NCI-H2227 treated with DMSO at 0.1 percent for 48 hours (cell line): ENCODE data around the gene DPP10.
"Not testable (repeated sequence)": the region's sequence is repeated elsewhere in the genome, so short reads cannot be mapped to it uniquely, and the experiment has no call there.

Experiments used
- DNase-seq: peaks from one replicate; lab custom pipeline; 2025; lab: John Stamatoyannopoulos, UW

Gene DPP10

DNA sequence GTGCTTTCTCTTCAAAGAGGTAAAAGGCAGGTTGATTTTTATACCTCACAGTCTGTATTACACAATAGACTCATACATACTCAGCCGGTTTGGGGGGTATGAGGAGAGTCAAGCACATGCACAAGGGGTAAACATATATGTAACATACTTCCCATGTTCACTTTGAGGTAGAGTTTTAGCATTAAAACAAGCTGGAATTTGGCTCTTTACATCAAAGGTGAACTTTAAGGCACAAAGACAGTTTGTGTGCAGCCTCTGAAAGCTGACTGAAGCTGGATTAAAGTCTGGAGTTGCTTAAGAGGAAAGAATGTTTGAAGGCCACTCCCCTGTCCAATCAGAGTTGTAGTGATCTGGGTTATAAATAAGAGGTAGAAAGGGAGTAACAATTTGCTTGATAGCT lies 282.0 kb downstream of the DPP10 start:
- DNase-seq, result no peak

DNA sequence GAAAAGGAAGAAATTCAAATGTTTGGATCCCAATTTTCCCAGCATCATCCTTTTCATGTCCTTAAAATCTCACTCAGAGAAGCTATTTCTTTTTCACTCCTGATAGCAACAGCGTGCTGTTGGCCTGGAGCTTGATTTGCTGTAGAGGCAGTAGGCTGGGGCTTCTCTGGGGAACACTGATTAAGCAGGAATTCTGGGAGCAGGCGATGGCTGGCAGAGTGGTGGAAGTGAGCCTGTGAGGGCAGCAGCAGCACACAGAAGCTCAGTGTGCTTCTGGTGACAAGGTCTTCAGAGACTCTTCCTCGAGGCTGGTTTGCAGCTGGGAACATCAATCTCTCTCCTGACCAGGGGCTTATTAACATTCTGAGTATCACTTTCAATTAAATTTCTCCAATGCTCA lies 284.6 kb downstream of the DPP10 start:
- no peak for DNase-seq

DNA sequence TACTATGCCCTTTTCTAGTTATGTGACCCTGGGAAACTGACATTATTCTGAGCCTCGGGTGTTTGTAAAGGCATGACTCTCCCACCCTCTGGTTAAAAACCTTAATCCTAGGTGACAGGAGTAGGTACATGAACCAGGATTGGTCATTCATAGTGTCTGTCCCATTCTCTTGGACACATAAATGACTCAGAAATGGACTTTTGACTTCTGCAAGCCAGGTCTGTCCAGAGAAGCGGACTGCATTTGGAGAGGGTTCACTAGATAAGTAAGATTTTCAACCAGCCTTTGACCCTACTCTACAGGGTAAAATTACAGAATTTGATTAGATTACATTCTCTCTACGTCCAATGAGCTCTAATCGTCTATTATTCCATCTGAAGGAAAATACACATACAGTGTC lies 285.9 kb downstream of the DPP10 start:
- DNase-seq, result no peak

DNA sequence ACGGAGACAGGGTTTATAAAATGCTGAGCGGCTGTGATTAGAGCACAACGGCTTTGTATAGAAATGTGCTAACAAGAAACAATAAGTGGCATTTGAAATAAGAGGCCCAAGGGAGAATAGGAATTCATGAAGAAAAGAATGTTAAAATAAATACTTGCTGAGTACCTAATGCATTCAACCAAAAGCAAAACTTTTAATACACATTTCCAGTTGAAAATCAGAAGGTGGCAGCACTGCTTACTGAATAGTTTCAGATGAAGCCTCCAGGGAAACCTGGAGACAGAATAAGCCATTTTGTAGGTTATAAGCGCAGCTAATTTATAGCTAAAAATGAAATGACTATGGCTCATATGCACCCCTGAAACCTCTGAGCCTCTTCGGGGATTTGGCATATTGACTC lies 286.6 kb downstream of the DPP10 start:
- no peak for DNase-seq

DNA sequence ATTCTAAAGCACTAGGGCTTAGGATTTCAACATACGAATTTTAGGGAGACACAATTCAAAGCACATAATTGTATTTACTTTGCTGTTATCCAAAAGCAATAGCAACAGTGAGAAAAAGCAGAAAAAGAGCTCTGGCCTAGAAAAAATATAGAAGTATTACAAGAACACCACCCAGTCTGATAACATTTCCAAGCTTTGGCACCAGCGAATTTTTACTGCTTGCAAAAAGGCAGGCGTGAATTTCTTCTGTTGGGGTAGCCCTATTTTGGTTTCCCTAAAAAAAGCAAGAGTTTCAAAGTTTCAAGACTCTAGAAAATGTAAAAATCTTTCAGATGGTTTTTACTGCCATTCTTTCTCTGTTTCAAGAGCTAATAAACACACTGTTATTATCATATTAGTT lies 292.7 kb downstream of the DPP10 start:
- no peak for DNase-seq

DNA sequence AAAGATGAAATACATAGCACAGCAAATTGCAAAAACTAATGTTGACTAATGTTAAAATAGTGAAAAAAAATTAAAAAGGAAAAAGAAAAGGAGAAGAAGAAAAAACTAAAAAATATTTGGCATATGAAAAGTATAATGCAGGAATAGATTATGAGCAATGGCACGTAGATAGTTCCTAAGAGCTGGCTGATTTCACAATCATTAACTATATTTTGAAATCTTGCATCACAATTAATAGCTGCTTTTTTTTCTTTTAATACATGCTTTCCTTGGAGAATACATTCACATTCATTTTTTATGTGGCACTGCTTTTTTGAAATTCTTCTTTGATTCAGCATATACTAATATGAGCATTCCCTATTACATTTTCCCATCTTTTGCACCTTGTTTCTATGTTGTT lies 299.8 kb downstream of the DPP10 start:
- no peak for DNase-seq

DNA sequence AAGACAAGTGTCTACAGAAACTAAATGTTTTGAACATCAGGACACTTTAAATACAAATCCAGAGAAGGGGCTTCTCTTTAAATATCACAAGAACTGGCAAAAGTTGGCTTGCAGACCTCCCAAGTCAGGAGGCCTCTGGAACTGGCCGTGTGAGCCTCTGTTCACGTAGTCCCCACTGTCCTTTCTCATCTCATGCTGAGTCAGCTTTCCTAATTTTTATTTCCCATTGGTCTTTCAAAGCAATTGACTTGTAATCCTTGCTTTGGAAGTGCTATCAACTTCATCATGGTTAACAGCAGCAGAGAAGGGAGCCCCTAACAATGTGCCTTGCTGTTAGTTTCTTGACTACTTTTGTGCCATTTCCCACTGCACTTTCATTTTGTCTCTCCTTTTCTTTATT lies 303.3 kb downstream of the DPP10 start:
- no peak for DNase-seq

DNA sequence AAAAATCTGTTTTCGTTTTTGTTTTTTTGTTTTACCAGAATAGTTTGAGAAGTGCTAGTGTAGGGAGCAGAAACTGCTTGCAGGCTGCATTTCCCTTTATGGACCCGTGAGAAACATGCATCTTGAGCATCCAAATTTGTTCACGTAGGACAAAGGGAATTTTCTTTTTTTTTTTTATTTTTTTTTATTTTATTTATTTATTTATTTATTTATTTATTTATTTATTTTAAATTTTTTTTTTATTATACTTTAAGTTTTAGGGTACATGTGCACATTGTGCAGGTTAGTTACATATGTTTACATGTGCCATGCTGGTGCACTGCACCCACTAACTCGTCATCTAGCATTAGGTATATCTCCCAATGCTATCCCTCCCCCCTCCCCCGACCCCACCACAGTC lies 305.7 kb downstream of the DPP10 start:
- DNase-seq, result not testable (repeated sequence)

DNA sequence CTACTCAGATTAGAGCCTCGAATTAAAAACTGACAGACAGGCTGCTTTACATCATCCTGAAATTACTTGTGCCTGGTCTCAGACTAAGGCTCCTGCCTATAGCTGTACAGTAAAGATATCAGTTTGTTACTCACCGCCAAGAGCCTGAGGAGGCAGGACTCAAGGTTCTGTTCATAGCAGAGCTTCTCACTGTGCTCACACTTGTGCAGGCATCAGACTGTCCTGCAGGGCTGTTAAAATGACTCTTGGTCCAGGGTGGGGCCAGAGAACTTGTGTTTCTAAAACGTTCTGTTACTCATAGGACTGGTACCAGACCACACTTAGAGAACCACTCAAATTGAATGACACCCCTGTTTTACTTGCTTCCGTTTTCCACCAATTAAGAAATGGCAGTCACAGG lies 310.0 kb downstream of the DPP10 start:
- no peak for DNase-seq

DNA sequence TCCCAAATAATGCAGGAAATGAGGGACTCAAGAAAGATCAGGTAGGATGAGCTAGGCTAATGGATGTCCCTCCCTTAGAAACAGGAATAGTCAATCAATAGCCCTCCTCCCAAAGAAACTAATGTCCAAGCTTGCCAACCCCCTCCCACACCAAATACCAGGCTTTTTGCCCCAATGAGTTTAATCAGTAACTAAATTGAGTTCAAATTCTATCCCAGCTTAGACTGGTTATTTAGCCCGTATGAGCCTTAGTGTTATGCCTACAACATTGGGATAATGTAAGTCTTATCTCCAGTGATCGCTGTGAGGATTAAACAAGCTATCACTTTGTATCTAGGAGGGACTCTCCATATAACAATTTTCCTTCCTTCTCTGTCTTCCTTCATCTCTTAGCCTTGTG lies 310.7 kb downstream of the DPP10 start:
- DNase-seq, result no peak

DNA sequence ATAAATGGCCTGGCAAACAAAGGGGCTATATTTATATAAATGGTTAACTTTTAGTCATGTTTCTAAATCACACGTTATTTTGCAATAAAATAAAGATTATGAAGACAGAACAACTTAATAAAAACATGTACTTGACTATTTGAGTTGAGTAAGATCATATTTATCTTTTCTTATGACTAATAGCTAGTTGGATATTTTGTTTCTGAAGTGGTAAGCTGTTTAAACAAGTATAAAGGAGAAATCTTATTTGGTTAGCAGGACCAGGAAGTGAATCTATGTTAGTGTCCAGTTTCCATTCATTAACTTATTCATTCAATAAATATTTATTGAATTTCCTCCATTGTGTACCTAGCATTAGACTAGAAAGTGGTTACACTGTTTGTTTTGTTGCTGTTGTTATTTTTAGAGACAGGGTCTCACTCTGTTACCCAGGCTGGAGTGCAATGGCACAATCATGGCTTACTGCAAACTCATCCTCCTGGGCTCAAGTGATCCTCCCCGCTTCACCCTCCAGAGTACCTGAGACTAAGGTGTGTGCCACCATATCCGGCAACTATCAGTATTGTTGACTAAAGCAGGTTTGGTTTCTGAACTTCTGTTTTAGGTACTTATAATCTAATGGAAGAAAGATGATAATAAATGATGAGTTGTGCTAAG lies 312.6 kb downstream of the DPP10 start:
- no peak for DNase-seq

DNA sequence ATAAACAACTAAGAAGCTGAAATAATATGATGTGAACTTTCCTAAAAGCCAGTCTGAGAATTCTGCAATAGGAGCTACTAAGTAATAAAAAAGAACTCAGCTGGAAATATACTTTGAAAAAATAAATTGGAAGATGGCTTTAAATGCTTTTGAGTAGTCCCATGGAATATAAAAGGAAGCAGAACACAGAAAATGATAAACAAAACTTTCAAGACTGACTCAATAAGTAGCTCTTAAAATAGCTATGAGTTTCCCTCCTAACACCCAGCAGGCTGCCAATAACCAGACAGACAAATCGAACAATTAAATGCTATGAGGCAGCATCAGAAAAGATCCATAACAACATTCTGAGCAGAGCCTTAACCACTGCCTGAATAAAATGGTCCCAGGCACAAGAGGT lies 319.9 kb downstream of the DPP10 start:
- no peak for DNase-seq

DNA sequence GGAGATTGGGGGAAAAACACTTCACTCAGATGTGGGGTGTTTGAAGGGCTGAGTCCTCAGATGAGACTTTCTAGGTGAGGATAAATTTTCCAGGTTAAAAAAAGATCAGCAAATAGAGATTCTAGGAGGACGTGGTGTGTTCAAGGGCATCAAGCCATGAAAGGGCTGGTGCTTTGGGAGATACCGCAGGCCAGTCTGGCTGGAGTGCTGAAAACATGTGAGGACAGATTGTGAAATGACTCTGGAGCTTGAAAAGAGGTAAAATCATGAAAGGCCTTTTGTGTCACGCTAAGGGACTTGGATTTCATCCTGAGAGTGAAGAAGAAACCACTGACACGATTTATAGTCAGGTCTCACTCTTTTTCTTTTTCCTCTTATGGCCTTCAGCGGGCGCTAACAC lies 320.5 kb downstream of the DPP10 start:
- DNase-seq, result no peak

DNA sequence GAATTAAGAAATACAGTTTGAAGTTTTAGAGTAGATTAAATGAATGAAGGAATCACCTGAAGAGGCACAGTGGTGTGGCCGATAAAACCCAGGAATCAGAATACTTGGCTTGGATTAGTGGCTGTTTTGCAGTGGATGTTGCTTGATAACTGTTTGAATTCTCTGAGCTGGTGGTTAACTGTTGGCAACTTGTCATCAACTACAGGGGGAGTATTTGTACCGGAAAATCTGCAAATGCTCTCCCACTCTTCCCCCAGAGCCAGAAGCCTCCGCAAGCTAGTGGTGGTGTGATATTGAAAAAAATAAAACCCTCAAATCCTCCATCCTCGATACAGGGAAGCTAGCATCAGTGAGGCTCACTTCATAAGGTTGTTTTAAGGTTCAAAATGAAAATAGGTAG lies 326.7 kb downstream of the DPP10 start:
- no peak for DNase-seq

DNA sequence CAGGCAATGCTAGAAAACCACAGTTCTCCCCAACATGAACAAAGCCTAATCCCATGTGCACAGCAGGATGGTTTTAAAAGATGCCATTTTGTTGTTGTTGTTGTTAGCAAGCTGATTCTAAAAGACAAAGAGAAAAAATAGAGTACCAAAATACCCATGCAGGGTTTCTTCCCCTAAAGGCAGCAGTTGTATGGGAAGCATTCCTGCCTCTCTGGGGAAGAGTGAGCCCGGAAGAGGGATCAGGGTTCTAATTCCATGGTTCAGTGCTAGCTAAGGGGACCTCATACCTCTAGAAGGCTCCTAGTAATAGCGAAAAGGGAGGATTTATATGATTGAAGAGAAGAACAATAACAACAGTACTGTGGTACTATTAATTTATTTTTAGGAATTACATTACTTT lies 327.6 kb downstream of the DPP10 start:
- DNase-seq, result no peak

DNA sequence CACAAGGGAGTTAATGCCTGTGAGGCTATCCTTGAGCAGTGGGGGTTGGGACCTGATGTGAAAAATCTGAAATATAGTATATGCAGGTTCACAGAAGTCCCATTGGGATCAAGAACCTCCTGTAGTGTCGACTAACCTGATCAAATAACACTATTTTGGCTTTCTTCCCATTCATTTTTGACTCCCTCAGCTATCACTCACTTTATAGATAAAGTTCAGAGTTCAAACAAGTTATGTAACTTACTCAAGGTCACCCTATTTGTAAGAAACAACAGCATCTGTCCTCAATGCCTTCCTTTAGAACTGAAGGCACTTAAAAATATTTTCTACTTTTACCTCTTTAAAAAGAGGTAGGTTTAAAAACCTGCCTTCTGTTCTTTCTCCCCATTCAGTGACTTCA lies 341.6 kb downstream of the DPP10 start:
- DNase-seq, result no peak

DNA sequence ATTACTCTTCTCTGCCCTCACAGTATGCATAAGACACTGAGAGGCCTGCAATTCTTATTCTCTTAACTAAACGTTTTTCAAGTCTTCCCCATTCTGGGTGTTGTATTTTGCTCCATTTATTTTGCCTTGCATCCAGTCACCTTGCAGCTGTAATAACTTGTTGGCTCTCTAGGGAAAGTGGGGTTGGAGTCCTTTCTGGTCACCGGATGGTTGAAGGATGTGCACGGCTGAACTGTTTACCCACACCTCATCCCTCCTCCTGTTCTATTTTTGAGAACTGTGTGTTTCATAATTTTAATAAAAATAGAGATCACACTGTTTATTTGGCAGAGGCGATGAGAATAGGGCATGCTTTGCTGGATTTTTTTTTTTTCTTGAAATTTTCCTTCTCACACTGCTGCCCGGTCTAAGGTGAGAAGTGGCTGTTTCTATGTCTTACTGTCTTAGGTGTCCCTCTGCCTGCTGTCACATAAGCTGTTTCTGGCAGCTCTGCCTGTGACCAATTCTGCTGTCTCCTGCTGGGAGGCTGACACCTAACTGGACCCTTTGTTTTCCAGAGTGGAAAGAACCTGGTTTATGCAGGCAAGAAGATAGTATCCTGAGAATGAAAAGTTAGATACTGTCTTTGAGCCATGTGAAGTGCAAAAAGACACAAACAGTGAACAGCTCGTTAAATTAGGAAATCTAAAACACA lies 342.6 kb downstream of the DPP10 start:
- no peak for DNase-seq

DNA sequence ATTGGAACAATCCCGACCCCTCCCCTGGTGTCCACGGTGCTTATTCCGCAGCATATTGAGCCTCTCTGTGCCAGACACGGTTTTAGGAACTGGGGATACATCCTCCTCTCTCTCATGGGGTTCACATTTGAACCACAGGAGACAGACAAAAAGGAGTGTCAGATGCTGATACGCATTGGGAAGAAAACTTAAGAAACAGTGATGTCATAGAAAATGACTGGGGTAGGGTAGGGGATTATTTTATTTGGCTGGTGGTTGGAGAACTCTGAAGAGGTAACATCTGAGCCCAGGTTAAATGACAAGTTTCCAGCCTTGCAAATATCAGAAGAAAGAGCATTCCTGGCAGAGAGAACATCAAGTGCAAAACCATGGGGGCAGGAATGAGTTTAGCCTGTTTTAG lies 344.5 kb downstream of the DPP10 start:
- DNase-seq, result no peak

DNA sequence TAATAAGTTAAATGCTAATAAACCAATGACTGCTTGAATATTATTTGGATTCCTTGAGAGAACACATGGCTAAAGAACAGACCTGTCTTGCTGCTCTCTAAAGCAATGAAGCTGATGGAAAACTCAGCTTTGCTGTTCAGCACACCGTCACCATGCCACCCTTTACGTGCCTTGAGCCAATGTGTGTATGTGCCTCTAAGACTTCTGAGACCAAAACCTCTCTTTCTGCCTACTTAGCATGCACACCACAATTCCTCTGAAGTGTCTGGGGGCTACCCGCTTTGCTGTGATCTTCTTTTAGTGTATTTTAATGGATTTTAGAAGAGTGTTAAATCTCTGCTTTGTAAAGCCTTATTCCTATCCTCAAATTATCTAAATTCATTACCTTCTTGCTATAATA lies 345.0 kb downstream of the DPP10 start:
- no peak for DNase-seq

DNA sequence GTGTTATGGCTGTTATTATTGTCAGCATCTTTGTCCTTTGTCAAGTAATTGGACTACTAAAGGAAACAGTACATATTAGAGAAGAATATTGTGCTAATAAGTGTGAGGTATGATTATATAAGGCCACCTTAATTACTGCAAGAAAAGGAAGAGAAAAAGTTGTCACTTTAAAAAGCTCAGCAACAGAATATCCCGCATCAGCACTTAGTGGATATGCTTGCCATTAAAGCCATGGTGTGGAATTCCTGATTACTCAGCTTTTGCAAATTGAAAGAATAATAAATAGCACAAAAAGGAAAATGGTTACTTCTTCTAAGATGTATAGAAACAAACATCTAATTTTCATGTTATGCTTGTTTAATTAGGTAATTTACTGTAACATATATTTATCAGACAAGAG lies 347.5 kb downstream of the DPP10 start:
- no peak for DNase-seq

DNA sequence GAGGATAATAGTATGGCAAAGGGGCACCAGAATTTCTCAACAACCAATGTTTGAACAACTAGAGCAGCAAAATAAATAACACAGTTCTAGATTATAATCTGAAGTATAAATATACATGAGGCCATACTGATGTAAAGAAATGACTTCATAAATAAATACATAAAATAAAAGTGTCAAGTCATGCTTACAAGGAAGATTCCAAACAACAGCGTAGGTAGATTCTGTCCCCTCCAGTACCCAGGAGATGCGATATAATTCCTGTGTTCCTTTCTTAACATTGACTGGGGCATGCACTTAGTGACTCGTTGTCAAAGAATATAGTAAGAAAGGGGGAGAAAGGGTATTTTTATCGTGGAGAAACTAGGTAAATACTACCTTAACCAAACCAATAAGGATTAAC lies 355.1 kb downstream of the DPP10 start:
- no peak for DNase-seq

DNA sequence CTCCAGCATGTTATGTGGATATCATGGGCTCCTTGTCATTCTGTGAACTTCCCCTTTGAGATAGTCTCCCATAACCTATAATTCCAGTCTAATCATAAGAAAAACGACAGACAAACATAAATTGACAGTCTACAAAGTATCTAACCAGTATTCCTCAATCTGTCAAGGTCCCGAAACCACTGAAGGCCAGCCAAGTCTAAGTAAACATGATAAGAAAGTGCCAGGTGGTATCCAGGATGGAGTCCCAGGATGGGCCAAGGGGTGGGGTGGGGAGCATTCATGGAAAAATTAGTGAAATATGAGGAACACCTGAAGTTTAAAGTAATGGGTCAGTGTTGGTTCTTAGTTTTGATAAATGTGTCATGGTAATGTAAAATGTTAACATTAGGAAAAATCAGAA lies 355.5 kb downstream of the DPP10 start:
- DNase-seq, result no peak

DNA sequence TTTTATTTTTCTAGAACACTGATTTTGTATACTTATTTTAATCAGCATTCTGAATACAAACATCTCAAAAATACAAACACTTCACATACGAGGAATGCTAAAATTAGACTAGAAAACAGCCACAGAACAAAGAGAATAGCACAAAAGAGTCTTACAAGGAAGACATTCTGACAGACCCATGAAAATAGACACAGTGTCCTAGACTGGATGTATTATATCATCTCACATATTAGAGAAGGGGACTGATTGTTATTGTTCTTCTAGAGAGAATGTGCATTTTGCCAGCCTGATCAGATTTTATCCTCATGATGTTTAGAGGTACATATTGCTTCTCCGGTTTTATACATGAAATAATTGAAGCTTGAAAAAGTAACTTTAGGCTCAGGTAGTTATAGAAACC lies 357.9 kb downstream of the DPP10 start:
- DNase-seq, result no peak

DNA sequence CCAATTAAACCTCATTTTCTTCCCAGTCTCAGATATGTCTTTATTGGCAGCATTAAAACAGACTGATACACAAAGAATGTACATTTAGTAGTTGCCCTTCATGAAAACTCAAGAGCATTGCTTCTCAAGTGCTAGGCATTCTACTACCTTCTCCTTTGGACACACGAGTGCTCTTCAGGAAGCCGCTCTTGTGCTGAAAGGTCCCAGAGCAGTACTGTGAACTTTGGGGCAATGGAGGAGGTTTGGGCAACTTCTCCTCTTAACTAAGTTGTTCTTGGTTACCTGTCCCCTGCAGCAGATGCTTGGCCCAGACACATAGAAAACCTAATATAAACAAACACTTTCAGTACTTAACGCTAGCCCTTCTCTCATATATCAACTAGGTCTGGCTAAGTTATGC lies 362.8 kb downstream of the DPP10 start:
- DNase-seq, result no peak
